ENCODE measurements around the gene HOXC6. TPM values are rescaled to one million over a fixed set of nuclear protein-coding genes. Genes with fewer than 3 reads are reported as not detected.

The HOXC6 gene
- total and polyA plus RNA-seq, 2 of the 8 experiments (the other 6 are each of a cell fraction or from before 2014, with no cell fraction given): not detected

DNA sequence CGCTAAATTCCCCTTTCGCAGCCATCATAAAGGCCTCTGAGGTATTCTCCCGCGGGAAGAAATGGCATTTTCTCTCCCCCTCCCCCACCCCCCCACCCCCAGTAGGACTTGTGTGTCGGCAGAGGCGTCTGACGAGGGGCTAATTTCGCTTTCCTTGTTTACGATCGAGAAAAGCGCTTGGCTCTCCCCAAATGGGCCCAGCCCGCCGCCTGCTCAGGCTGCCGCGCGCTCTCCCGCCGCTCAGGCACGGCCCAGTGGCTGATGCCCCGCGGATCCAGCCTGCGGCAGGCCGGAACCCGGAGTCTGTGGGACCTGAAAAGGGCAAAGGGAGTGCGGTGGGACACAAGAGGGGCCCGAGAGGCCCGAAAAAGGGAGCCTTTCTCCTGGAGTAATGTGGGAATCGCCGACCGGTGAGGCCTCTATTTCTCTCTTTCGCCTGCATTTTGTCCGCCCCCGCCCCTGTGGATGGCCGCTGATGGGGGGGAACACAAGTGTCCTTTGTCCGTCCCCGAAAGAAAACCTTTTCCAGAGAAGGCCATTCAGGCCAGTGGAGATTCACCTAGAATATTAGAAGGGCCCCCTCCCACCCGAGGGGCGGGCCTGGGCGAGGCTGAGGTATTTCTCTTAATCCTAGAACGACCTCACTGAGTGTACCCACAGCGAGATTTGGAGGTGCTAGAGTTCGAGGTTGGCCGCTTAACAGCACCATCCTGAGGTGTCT is 9.0 kb upstream of the HOXC6 start:
- Histone ChIP-seq H4K20me1 (replicated peaks in 1 of 2; ENCODE audit: control insufficient read depth in 1 of 2, insufficient read depth in 2 of 2, low read length in 2 of 2) (peaks cover 9 to 40% of the 10 kb centered on the region in 2 experiments), H3K27ac (ENCODE audit: low read depth, low read length) (no peak overlapping the region), H2BK5ac (ENCODE audit: low read depth, low read length) (no peak overlapping the region), H3K4me3 (ENCODE audit: extremely low read depth in 1 of 4, insufficient read depth in 2 of 4, low read depth in 3 of 4, low read length in 4 of 4) (peak overlapping the region in 1 of 4 experiments; percentile 54; a peak in 3 of 8 replicates), H3K4ac (replicated peaks; ENCODE audit: insufficient read length, low read depth, low read length) (no peak overlapping the region), H3K18ac (ENCODE audit: extremely low read depth, low read length) (no peak overlapping the region), H3K23me2 (ENCODE audit: low read depth, low read length) (peaks cover 3% of the 10 kb centered on the region; the same call in 1 of the 2 replicates), H4K5ac (ENCODE audit: insufficient read length, low read depth, low read length) (no peak overlapping the region), H3K79me1 (ENCODE audit: low read depth, low read length) (no peaks in the 10 kb centered on the region), H3K79me2 (ENCODE audit: control insufficient read depth in 1 of 2, insufficient read depth in 2 of 2, low read length in 2 of 2) (no peaks in the 10 kb centered on the region), H3K23ac (ENCODE audit: insufficient read length) (no peak overlapping the region), H2BK120ac (replicated peaks; ENCODE audit: low read depth, low read length) (no peak overlapping the region), H4K8ac (ENCODE audit: extremely low read depth, insufficient read depth, low read length) (no peak overlapping the region), H2BK15ac (ENCODE audit: low read length) (no peak overlapping the region), H2BK12ac (ENCODE audit: low read depth, low read length) (0 out of 2 replicates have a peak overlapping the region, but pooled peaks have one; percentile 27), H3K14ac (ENCODE audit: insufficient read length) (no peak overlapping the region), H3K9me3 (ENCODE audit: insufficient read depth in 2 of 2, low read depth in 1 of 2, low read length in 1 of 2) (no peaks in the 10 kb centered on the region), H4K91ac (replicated peaks; ENCODE audit: insufficient read length, low read length) (no peak overlapping the region), H3K4me1 (replicated peaks in 1 of 4; ENCODE audit: control insufficient read depth in 3 of 4, insufficient read depth in 4 of 4, low read length in 3 of 4) (peaks cover 0 to 12% (median 4%) of the 10 kb centered on the region in 4 experiments; a peak in 6 of 7 replicates), H3K27me3 (replicated peaks in 1 of 4; ENCODE audit: control insufficient read depth in 3 of 4, extremely low read depth in 1 of 4, insufficient read depth in 3 of 4, low read length in 3 of 4) (peaks cover 95 to 100% (median 100%) of the 10 kb centered on the region in 4 experiments), H2BK20ac (ENCODE audit: low read length) (no peak overlapping the region), H3K36me3 (ENCODE audit: control insufficient read depth in 2 of 4, insufficient read depth in 4 of 4, low read length in 3 of 4) (no peaks in the 10 kb centered on the region; a peak in 1 of 8 replicates), H2AFZ (ENCODE audit: low read length) (no peak overlapping the region), H3K9ac (replicated peaks in 1 of 4; ENCODE audit: extremely low read depth in 1 of 4, low read depth in 3 of 4, low read length in 3 of 4) (no peak overlapping the region), H3K56ac (replicated peaks; ENCODE audit: insufficient read length, low read depth, low read length) (no peak overlapping the region), H2AK5ac (ENCODE audit: low read depth, low read length) (no peak overlapping the region), H3K4me2 (ENCODE audit: insufficient read depth in 1 of 2, low read depth in 2 of 2, low read length in 2 of 2) (peak overlapping the region; percentile 28 to 59)
- peak in 1 of 2 experiments; percentile 68 for DNase-seq (ENCODE audit: low read depth in 1 of 2, low spot score in 2 of 2)
- FAIRE-seq: no peak
- CTCF ChIA-PET (ENCODE audit: partially characterized antibody): no interaction called here
- POLR2A ChIA-PET (ENCODE audit: partially characterized antibody): no interaction called here
- WGBS, 2 experiments (ENCODE audit: extremely low coverage in 1 of 2, insufficient coverage in 1 of 2, insufficient read length in 1 of 2, insufficient replicate concordance in 2 of 2, low coverage in 1 of 2, low lambda C conversion rate in 2 of 2, missing lambda C conversion rate in 1 of 2): 3% methylated on average over 30 of the region's 43 CpGs; no CpG with 5 or more reads in 1 of the 2 experiments
- TF ChIP-seq CHD2 (IDR thresholded peaks at IDR 0.05; ENCODE audit: low read length) (no peak), BACH1 (IDR thresholded peaks at IDR 0.05; ENCODE audit: low read length) (no peak), POLR2A (IDR thresholded peaks at IDR 0.05; ENCODE audit: control extremely low read depth in 1 of 2, low read depth in 2 of 2, low read length in 2 of 2) (no peak), KDM1A (IDR thresholded peaks at IDR 0.05; ENCODE audit: borderline replicate concordance, low read length) (no peak), CTBP2 (IDR thresholded peaks at IDR 0.05; ENCODE audit: borderline replicate concordance, insufficient read depth, insufficient read length, low read length) (peak; percentile 69), SIRT6 (IDR thresholded peaks at IDR 0.05; ENCODE audit: low read length) (no peak), BCL11A (IDR thresholded peaks at IDR 0.05; ENCODE audit: low read depth in 2 of 2, low read length in 2 of 2) (no peak), TCF12 (IDR thresholded peaks at IDR 0.05; ENCODE audit: low read depth, low read length) (no peak), NRF1 (IDR thresholded peaks at IDR 0.05; ENCODE audit: low read depth, low read length) (no peak), EGR1 (IDR thresholded peaks at IDR 0.05; ENCODE audit: borderline replicate concordance, low read depth, low read length) (no peak)
- TF ChIP-seq, protein P1, sequence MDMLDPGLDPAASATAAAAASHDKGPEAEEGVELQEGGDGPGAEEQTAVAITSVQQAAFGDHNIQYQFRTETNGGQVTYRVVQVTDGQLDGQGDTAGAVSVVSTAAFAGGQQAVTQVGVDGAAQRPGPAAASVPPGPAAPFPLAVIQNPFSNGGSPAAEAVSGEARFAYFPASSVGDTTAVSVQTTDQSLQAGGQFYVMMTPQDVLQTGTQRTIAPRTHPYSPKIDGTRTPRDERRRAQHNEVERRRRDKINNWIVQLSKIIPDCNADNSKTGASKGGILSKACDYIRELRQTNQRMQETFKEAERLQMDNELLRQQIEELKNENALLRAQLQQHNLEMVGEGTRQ (IDR thresholded peaks at IDR 0.05; ENCODE audit: low read length): no peak
- TF ChIP-seq, protein P2, sequence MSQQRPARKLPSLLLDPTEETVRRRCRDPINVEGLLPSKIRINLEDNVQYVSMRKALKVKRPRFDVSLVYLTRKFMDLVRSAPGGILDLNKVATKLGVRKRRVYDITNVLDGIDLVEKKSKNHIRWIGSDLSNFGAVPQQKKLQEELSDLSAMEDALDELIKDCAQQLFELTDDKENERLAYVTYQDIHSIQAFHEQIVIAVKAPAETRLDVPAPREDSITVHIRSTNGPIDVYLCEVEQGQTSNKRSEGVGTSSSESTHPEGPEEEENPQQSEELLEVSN (IDR thresholded peaks at IDR 0.05): no peak

All from H1 (cell line).